NCI-H82 treated with DMSO at 0.1 percent for 48 hours (cell line): ENCODE measurements around the gene SLC24A4.

Experiments
- DNase-seq: peaks from one replicate; lab custom pipeline; 2025; ENCODE audit not compliant: unreplicated experiment; lab: John Stamatoyannopoulos, UW

SLC24A4 gene

GRCh38 chr14:92323011-92323915 lies at the start of gene SLC24A4:
TSS of gene SLC24A4 (plus strand) at chr14:92323165. CDS start at chr14:92323831, 666 bp downstream.
- DNase-seq: peak; percentile 12

- DNase-seq: no peak
Measured at GRCh38 chr14:92273166-92273565, 49.8 kb upstream of the SLC24A4 start.

- no peak for DNase-seq
Measured at GRCh38 chr14:92274055-92274454, 48.9 kb upstream of the SLC24A4 start.

GRCh38 chr14:92276074-92276473 lies 46.9 kb upstream of the SLC24A4 start:
- DNase-seq: no peak

DNA sequence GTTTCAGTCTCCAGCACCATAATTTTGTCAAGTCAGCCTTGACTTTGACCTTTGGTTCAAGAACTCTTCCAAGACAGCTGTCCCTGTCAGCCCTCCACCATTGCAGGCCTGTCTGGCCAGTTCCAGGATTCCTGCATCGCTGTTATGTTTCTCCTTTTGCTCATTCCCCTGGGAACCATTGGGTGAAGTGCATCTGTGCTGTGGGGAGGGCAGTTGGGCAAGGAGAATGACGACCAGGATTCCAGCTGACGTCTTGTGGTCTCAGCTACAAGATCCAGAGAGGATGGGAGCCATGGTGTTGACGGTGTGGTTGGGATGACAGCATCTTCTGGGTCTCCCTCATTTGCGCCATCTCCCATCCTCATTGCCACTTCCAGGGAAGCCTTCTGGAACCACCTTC lies 45.9 kb upstream of the SLC24A4 start:
- no peak for DNase-seq

DNA sequence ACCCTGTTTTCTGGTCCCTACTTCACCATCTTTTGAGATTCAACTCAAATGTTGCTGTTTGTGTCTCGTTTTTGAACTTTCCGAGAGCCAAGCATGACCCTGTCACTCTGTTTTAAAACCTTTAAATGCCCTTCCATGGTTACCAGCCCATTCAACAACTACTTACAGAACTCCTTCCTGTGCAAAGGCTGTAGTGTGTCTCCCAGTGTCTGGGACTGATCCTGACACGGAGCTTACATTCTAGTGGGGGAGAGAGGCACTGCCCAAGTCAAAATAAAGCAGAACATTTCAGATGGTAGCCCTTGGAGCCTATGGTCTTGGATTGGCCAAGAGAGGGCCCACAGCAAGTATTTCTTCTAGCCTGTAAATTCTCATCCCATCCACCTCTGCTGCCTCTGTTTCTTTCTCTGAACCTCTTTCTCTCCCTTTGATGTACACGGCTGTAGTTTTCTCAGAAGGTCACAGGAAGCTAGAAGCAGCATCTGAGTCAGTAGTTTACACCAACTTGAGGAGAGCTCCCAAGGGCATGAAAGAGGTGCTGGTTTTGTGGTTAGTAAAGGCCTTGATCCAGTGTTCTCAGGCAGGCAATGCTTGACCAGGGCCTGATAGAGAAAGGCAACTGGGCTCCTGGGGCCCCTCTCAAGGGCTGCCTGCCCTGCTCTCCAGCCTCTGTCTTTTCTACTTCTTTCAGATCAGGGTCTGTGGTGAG lies 42.3 kb upstream of the SLC24A4 start:
- DNase-seq: no peak

- DNase-seq: no peak
Measured at GRCh38 chr14:92282669-92283068, 40.3 kb upstream of the SLC24A4 start.

GRCh38 chr14:92285311-92285710 lies 37.7 kb upstream of the SLC24A4 start:
- DNase-seq: no peak

- DNase-seq: no peak
Measured at GRCh38 chr14:92287987-92288386, 35.0 kb upstream of the SLC24A4 start.

DNA sequence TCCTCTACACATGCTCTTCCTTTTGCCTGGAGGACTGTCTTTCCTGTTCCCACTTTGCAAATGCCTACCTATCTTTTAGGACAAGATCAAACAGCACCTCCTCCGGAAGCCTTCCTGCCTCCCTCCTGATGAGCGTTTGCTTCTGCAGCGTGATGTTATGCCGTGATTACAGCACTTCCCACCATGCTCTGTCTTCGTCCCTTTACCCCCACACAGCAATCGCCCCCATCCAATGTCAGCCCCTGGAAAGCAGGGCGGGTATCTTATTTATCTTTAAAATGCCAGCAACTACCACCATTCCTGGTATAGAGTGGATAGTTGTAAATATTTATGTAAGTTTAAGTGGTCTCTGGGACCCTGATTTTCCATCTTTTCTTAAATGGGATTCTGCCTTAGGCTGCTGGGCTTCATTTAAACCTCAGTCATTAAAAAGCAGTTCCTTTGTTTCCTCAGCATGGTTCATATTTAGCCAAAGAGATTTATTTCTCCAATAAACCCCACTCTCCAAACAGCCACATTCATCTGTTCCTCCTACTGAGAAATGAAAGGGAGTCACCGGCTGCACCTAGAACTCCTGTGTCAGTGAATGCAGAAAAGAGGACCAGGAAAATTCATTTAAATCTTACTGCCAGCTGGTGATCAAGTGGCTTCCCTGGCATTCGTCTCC lies 33.8 kb upstream of the SLC24A4 start:
- DNase-seq: no peak

- no peak for DNase-seq
Measured at GRCh38 chr14:92292673-92293072, 30.3 kb upstream of the SLC24A4 start.

DNA sequence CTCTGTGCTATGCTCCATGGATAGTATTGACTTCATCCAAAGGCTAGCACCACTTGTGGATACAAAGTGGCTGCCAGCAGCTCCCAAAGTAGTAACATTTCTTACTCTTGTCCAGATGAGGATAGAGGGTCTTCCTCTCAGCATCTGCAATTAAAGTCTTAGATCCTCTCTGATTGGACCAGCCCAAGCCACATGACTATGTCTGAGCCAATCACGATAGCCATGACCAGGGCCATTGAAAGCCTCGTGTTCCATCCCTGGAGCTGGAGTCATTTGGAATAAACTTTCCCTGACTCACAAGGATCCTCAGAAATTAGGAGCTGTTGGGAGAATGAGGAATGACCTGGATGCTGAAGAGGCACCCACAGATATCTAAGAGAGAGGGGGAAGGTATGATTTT lies 28.5 kb upstream of the SLC24A4 start:
- DNase-seq: no peak

- peak; percentile 7 for DNase-seq
Measured at GRCh38 chr14:92297818-92298595, 25.0 kb upstream of the SLC24A4 start.

- no peak for DNase-seq
Measured at GRCh38 chr14:92302481-92302880, 20.5 kb upstream of the SLC24A4 start.

- DNase-seq: no peak
Measured at GRCh38 chr14:92308716-92309115, 14.2 kb upstream of the SLC24A4 start.

- no peak for DNase-seq
Measured at GRCh38 chr14:92309968-92310530, 12.9 kb upstream of the SLC24A4 start.

- no peak for DNase-seq
Measured at GRCh38 chr14:92310776-92311375, 12.1 kb upstream of the SLC24A4 start.

GRCh38 chr14:92314182-92314581 lies 8.8 kb upstream of the SLC24A4 start:
- no peak for DNase-seq

DNA sequence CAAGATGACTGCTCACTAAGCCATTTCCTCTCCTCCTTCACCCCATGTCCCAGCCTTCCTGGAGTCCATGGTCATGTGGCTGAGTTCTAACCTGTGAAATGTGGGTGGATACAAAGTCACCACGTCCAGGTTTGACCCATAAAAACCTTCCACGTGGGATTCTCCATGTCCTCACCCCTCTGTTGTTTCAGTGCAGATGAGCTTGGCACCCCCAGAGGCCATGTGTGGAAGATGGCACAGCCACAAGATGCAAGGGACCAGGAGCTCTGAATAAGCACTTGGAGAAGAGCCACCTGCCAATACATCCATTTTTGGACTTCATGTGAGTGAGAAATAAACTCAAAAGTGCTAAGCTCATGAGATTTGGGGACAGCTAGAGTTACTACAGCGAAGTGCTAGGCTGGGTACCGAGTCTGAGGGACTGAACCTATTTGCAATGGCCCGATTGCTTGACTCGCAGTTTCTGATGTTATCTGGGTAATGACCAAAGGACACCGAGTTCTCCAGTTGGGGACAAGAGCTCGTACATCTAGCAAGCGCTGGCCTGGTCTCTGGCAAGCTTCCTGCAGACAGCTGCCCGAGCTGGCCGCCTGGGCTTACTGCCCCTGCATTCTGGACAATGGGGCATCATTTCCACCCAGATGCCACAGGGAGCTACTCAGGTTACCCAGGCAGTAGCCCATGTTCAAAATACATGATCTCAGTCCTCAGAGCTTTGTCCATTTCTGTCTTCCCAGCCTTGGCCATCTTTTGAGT lies 7.7 kb upstream of the SLC24A4 start:
- no peak for DNase-seq
